Panc1 (cell line): ENCODE data around the gene C17orf67.

Source experiments
- CTCF ChIP-seq: fragments of 450-650 bp; IDR thresholded peaks from 2 replicates; pipeline ENCODE4 v1.5.1; 2017; ENCODE audit warnings: mild to moderate bottlenecking
- POLR2AphosphoS5 ChIP-seq: IDR thresholded peaks from 2 replicates; pipeline ENCODE4 v1.6.1; 2012; ENCODE audit warnings: mild to moderate bottlenecking, low read depth, low read length, moderate library complexity
- TCF7L2 ChIP-seq: IDR thresholded peaks from 2 replicates; pipeline ENCODE4 v1.6.1; 2011; ENCODE audit warnings: mild to moderate bottlenecking, low read depth, low read length, inconsistent platforms

GRCh38 chr17:56808503-56808902, 25.2 kb downstream of the C17orf67 start:
- TF ChIP-seq CTCF (no peak), POLR2AphosphoS5 (no peak), TCF7L2 (no peak)
